Esophagus muscularis mucosa (tissue), 4 donors: Measurements from ENCODE around the gene KPNA1.

Experiments
- CTCF ChIP-seq, 3 experiments: fragments of 200-600 bp in 2 of 3; fragments of 450-650 bp in 1 of 3; sonication (generic) in 2 of 3; IDR thresholded peaks; one replicate each; pipeline ENCODE4 v1.5.1; 2017 to 2019; ENCODE audit warnings: antibody characterized with exemption in 3 of 3, mild to moderate bottlenecking in 2 of 3, moderate library complexity in 1 of 3
- EP300 ChIP-seq: sonication (generic); formaldehyde crosslinking; IDR thresholded peaks from one replicate; pipeline ENCODE4 v1.6.1; 2017; ENCODE audit warnings: antibody characterized with exemption
- POLR2A ChIP-seq: fragments of 450-650 bp; IDR thresholded peaks from one replicate; pipeline ENCODE4 v1.6.1; 2017; ENCODE audit warnings: antibody characterized with exemption, moderate library complexity, mild to moderate bottlenecking, low read depth

- TF ChIP-seq POLR2A, result no peak
- TF ChIP-seq CTCF (IDR thresholded peaks at IDR 0.05), result no peak
- TF ChIP-seq EP300, result no peak
Observed at GRCh38 chr3:122416966-122417365, 97.8 kb downstream of the KPNA1 start.
